ENCODE data around the gene KMO. TPM values are rescaled to one million over a fixed set of nuclear protein-coding genes. Genes with fewer than 3 reads are reported as not detected.

KMO gene
- total RNA-seq, 1 donor from 2014 or later: 4.7 TPM

DNA sequence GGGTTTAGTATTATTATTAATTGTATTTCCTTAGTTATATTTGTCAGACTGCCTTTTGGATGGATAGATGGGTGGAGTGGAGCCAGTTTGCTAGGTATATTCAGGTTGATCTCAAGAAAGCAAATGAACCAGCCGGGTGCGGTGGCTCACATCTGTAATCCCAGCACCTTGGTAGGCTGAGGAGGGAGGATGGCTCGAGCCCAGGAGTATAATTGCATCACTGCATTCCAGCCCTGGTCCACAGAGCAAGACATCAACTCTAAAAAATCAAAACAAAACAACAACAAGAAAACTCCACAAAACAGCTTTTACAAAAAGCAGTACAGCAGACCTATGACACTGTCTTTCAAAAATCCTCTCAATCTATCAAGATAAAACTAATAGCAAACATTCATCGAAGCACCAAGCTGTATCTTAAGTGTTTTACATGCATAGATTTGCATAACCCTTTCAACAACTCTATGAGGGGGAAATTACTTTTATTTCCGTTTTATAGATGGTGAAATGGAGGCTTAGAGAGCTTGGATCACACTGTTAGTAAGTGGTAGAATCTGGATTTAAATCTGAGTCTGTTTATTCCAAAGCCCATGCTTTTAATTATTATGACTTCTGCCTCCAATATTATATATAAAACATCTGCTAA, 25.5 kb downstream of the KMO start:
- no peak for DNase-seq (ENCODE audit: extremely low spot score in 2 of 2)
- TF ChIP-seq POLR2A (IDR thresholded peaks at IDR 0.05) (no peak), POLR2AphosphoS5 (IDR thresholded peaks at IDR 0.05; ENCODE audit: insufficient read depth in 1 of 2, low read depth in 1 of 2) (no peak)
- TF ChIP-seq, protein P1, sequence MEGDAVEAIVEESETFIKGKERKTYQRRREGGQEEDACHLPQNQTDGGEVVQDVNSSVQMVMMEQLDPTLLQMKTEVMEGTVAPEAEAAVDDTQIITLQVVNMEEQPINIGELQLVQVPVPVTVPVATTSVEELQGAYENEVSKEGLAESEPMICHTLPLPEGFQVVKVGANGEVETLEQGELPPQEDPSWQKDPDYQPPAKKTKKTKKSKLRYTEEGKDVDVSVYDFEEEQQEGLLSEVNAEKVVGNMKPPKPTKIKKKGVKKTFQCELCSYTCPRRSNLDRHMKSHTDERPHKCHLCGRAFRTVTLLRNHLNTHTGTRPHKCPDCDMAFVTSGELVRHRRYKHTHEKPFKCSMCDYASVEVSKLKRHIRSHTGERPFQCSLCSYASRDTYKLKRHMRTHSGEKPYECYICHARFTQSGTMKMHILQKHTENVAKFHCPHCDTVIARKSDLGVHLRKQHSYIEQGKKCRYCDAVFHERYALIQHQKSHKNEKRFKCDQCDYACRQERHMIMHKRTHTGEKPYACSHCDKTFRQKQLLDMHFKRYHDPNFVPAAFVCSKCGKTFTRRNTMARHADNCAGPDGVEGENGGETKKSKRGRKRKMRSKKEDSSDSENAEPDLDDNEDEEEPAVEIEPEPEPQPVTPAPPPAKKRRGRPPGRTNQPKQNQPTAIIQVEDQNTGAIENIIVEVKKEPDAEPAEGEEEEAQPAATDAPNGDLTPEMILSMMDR (IDR thresholded peaks at IDR 0.05): no peak
- no peaks in the 10 kb centered on the region for H3K36me3 ChIP-seq
- no peak overlapping the region for H3K4me3 ChIP-seq
- peaks cover 6% of the 10 kb centered on the region for H3K4me1 ChIP-seq
- no peaks in the 10 kb centered on the region for H3K9me3 ChIP-seq
- intact Hi-C loops (cut with DNase I): no loop called here
- H3K27me3 ChIP-seq: no peaks in the 10 kb centered on the region
- H3K27ac ChIP-seq: no peak overlapping the region

DNA sequence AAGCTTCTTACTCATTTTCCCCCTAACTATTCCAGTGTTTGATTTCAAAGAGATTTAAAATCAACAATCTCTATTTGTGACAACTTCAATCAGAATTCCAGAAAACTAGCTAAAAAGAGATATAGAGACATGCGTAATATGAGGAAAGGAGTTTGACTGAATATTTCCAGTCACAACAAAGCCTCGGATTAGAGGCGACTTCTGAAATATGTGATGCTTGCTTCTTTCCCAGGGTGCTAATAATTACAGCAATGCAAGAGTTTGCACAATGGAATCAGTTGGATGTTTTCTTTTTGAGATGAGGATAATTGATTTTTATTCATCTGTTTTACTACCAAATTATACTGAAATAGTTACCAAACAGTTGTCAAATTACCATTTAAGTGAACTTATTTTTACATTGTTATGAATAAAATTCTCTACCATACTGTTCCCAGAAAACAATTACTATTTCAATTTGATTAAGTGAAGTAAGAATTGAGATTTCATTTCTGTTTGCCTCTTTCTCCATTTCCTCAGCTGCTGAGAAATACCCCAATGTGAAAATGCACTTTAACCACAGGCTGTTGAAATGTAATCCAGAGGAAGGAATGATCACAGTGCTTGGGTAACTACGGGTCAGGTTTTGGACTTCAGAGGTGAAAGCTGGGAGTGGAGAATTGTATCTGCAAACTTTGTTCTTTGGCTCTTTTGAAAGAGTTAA, 28.1 kb downstream of the KMO start:
- Histone ChIP-seq H3K27ac (no peak overlapping the region), H3K36me3 (no peaks in the 10 kb centered on the region), H3K4me3 (no peak overlapping the region), H3K27me3 (no peaks in the 10 kb centered on the region), H3K4me1 (peaks cover 6% of the 10 kb centered on the region), H3K9me3 (no peaks in the 10 kb centered on the region)
- TF ChIP-seq POLR2AphosphoS5 (IDR thresholded peaks at IDR 0.05; ENCODE audit: insufficient read depth in 1 of 2, low read depth in 1 of 2): no peak
- TF ChIP-seq, protein P1 (IDR thresholded peaks at IDR 0.05): no peak
- no peak for TF ChIP-seq POLR2A (IDR thresholded peaks at IDR 0.05)
- DNase-seq (ENCODE audit: extremely low spot score in 2 of 2): no peak
- intact Hi-C loops (cut with DNase I): no loop called here

DNA sequence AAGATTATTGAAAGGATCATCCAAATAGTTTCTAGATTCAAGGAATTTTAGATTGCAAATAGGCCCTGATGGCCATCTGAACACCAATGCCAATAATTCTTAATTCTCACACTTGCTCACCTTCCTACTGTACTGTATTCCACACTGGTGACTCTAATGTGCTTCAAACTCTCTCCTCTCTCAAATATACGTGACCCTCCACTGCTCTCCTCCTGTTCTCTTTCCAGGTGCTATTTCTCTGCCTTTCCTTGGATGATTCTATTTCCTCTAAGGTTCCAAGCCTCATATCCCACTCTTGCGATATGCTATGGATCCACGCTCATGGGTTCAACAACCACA, 28.6 kb downstream of the KMO start:
- H3K4me1 ChIP-seq: peaks cover 6% of the 10 kb centered on the region
- H3K4me3 ChIP-seq: no peak overlapping the region
- no peaks in the 10 kb centered on the region for H3K36me3 ChIP-seq
- no peak overlapping the region for H3K27ac ChIP-seq
- no peaks in the 10 kb centered on the region for H3K27me3 ChIP-seq
- intact Hi-C loops (cut with DNase I): no loop called here
- TF ChIP-seq POLR2AphosphoS5 (IDR thresholded peaks at IDR 0.05; ENCODE audit: insufficient read depth in 1 of 2, low read depth in 1 of 2) (no peak), POLR2A (IDR thresholded peaks at IDR 0.05) (no peak)
- TF ChIP-seq, protein P1 (IDR thresholded peaks at IDR 0.05): no peak
- no peak for DNase-seq (ENCODE audit: extremely low spot score in 2 of 2)
- no peaks in the 10 kb centered on the region for H3K9me3 ChIP-seq

DNA sequence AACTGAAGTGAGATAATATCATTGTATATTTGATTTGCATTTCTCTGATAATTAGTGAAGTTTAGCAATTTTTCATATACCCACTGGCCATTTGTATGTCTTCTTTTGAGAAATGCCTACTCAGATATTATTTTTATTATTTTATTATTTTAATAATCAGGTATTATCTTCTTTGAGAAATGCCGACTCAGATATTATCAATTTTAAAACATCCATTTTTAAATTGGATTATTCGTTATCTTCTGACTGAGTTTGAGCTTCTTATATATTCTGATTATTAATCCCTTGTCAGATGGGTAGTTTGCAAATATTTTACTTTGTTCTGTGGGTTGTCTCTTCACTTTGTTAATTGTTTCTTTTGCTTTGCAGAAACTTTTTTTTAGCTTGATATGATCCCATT, 37.7 kb downstream of the KMO start:
- no peaks in the 10 kb centered on the region for H3K9me3 ChIP-seq
- no peak overlapping the region for H3K27ac ChIP-seq
- H3K27me3 ChIP-seq: no peaks in the 10 kb centered on the region
- no peak for TF ChIP-seq POLR2A (IDR thresholded peaks at IDR 0.05)
- TF ChIP-seq, protein P1 (IDR thresholded peaks at IDR 0.05): no peak
- TF ChIP-seq POLR2AphosphoS5 (IDR thresholded peaks at IDR 0.05; ENCODE audit: insufficient read depth in 1 of 2, low read depth in 1 of 2): no peak
- intact Hi-C loops (cut with DNase I): no loop called here
- no peaks in the 10 kb centered on the region for H3K36me3 ChIP-seq
- DNase-seq (ENCODE audit: extremely low spot score in 2 of 2): no peak
- no peaks in the 10 kb centered on the region for H3K4me1 ChIP-seq
- no peak overlapping the region for H3K4me3 ChIP-seq

DNA sequence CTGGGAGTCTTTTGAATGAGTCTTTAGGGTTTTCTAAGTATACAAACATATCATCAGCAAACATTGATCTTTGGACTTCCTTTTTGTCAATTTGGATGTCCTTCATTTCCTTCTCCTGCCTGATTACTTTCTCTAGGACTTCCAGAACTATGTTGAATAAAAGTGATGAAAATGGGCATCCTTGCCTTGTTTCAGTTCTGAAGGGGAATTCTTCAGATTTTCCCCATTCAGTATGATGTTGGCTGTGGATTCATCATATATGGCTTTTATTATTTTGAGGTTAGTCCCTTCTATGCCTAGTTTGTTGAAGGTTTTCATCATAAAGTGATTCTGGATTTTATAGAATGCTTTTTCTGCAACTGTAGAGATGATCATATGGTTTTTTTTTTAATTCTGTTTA, 42.0 kb downstream of the KMO start:
- no peak overlapping the region for H3K27ac ChIP-seq
- H3K27me3 ChIP-seq: no peaks in the 10 kb centered on the region
- no peak for TF ChIP-seq POLR2AphosphoS5 (IDR thresholded peaks at IDR 0.05; ENCODE audit: insufficient read depth in 1 of 2, low read depth in 1 of 2)
- no peak for DNase-seq (ENCODE audit: extremely low spot score in 2 of 2)
- no peaks in the 10 kb centered on the region for H3K9me3 ChIP-seq
- no peaks in the 10 kb centered on the region for H3K4me1 ChIP-seq
- no peak overlapping the region for H3K4me3 ChIP-seq
- H3K36me3 ChIP-seq: no peaks in the 10 kb centered on the region
- intact Hi-C loops (cut with DNase I): no loop called here
